ENCODE results near the gene IQCF5.

GRCh38 chr3:51894391-51894790, 19.0 kb upstream of the IQCF5 start:
- TF ChIP-seq POLR2A (IDR thresholded peaks at IDR 0.05; ENCODE audit: extremely low read depth, insufficient read length) (no peak), MAX (IDR thresholded peaks at IDR 0.05; ENCODE audit: low read depth, low read length) (no peak), MYC (IDR thresholded peaks at IDR 0.05; ENCODE audit: low read depth, low read length) (no peak)
- TF ChIP-seq, protein P1, sequence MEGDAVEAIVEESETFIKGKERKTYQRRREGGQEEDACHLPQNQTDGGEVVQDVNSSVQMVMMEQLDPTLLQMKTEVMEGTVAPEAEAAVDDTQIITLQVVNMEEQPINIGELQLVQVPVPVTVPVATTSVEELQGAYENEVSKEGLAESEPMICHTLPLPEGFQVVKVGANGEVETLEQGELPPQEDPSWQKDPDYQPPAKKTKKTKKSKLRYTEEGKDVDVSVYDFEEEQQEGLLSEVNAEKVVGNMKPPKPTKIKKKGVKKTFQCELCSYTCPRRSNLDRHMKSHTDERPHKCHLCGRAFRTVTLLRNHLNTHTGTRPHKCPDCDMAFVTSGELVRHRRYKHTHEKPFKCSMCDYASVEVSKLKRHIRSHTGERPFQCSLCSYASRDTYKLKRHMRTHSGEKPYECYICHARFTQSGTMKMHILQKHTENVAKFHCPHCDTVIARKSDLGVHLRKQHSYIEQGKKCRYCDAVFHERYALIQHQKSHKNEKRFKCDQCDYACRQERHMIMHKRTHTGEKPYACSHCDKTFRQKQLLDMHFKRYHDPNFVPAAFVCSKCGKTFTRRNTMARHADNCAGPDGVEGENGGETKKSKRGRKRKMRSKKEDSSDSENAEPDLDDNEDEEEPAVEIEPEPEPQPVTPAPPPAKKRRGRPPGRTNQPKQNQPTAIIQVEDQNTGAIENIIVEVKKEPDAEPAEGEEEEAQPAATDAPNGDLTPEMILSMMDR (IDR thresholded peaks at IDR 0.05; ENCODE audit: low read depth, low read length), result no peak

Data from NB4 (cell line).